GM19395 (cell line): ENCODE measurements around the gene DGKB.
"Not testable (repeated sequence)": the region's sequence is repeated elsewhere in the genome, so short reads cannot be mapped to it uniquely, and the experiment has no call there.

Experiments used
- ATAC-seq: cut with Tn5 transposase; IDR thresholded peaks from one replicate; pipeline ENCODE4 v1.9.1; 2021; ENCODE audit warnings: mild to moderate bottlenecking, moderate library complexity; ENCODE audit not compliant: unreplicated experiment

DGKB gene

DNA sequence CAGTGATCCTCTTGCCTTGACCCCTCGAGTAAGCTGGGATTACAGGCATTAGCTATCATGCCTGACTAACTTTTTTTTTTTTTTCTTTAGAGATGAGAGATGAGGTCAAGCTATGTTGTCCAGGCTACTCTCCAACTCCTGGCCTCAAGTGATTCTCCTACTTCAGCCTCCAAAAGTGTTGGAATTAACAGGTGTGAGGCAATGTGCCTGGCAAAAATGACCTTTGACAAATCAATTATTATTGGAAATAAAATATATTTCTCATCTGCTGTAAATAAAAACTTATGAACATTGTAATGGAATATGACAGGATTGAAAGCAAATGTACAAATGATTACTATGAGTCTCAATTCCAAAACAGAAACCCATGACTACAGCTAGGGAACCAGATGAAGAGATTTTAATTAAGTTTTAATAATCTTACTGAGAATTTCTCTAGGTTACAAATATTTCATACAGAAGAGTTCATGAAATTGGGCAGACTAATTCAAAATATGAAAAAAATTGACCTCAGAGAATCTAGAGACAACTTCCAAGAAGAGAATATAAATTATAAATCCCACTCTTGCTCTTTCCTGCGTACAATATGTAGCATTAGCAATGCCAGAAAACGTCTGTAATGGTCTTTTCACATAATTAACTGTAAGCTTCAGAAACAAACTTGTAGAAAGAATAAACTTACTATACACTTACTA is 414.7 kb downstream of the DGKB start:
- no peak for ATAC-seq

DNA sequence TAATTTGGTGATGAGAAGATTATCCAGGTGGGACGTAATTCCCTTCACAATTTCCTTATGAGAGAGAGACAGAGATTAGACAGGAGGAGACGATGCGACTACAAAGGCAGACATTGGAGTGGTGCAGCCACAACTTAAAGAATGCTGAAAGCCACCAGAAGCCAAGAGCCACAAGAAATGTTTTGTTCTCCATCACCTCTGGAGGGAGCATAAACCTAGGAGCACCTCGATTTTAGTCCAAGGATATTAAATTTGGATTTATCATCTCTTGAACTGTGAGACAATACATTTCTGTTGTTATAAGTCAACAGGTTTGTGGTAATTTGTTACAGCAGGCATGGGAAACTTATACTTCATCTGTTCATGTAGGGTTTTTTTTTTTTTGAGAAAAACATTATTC is 418.9 kb downstream of the DGKB start:
- no peak for ATAC-seq

DNA sequence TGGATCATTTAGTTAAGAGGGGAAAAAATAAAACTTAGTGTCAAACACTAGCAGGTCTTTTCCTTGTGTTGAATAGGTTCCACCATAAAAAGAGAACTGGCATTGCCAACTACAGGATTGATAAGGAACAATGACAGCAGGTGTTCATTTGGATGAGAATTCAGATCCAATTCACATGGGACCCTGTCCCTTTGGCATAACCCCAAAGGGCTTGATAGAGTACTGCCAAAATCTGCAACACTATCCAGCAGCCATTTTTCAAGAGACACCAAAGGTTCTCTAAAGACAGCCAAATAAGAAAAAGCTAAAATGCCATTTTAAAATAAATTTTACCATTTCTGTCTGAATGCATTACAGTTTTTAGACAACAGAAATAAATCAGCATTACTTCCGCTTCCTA is 422.3 kb downstream of the DGKB start:
- no peak for ATAC-seq

DNA sequence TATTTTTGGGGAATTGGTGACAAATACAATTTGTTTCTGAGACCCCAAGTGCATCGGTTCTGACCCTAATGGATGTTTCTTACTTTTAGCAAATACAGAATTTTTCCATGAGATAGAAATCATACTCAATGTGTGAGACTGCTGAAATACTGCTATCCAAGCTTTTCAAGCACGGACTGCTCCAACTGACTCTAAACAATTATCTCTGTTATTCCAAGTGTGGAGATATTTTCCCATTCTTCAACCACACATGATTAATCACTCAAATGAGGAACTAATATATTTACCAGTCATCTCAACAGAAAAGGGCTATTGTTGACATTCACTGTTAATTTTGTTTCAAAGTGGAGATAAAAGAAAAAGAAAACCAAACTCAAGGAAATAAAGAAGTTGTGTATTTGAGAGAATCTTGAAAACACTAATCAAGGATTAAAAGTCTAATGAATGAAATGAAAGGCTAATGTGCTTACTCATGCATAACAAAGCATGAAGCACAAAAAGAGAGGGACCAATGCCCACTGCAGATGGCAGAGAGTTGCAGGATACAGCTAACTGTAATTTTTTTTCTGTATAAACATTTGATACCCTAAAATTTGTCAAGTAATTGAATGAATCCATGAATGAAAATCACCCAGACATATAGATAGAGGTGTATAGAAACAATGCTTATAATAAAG is 423.6 kb downstream of the DGKB start:
- ATAC-seq: no peak

DNA sequence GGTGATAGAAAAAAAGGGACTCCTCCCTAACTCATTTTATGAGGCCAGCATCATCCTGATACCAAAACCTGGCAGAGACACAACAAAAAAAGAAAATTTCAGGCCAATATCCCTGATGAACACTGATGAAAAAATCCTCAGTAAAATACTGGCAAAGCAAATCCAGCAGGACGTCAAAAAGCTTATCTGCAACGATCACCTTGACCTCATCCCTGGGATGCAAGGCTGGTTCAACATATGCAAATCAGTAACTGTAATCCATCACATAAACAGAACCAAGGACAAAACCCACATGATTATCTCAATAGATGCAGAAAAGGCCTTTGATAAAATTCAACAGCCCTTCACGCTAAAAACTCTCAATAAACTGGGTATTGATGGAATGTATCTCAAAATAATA is 440.8 kb downstream of the DGKB start:
- ATAC-seq: not testable (repeated sequence)

DNA sequence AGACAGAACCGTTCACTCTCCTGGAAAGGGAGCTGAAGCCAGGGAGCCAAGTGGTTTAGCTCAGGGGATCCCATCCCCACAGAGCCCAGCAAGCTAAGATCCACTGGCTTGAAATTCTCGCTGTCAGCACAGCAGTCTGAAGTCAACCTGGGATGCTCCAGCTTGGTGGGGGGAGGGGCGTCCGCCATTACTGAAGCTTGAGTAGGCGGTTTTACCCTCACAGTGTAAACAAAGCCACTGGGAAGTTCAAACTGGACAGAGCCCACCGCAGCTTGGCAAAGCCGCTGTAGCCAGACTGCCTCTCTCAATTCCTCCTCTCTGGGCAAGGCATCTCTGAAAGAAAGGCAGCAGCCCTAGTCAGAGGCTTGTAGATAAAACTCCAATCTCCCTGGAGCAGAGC is 443.7 kb downstream of the DGKB start:
- not testable (repeated sequence) for ATAC-seq

DNA sequence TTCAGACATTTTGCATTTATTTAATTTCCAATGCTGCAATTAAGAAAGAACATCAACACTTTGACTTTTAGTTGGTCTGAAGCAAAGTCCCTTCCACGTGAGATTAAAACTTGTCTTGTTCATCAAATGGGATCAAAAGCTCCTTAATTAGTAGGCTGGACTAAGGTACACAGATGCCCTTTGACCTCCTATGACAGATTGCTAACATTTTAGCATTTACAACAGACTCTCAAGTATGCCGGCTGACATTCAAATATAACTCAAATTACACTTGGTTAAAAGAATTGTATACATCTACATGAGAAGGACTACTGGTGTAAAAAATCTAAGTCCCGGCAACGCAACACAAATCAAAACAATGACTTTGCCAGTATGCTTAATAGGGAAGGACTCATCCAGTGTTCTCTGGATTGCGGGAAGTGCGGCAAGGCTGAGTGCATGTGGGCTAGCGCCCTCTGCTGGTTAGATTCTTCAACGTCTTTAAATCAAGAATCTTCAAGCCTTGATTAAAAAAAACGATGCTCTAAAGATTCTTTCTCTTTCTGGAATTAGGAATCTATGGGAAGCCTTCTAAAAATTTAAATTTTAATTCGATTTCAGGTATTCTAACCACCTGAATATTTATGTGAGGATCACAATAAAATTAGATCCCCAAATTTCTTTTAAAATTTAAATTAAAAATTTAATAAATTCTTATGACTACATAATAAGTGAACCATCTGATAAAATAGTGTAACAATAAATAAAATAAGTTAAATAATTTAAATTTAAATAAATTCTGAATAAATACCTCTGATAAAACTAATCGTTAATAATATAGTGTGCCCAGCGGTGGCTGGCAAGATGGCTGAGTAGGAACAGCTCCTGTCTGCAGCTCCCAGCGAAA is 444.7 kb downstream of the DGKB start:
- ATAC-seq: no peak

DNA sequence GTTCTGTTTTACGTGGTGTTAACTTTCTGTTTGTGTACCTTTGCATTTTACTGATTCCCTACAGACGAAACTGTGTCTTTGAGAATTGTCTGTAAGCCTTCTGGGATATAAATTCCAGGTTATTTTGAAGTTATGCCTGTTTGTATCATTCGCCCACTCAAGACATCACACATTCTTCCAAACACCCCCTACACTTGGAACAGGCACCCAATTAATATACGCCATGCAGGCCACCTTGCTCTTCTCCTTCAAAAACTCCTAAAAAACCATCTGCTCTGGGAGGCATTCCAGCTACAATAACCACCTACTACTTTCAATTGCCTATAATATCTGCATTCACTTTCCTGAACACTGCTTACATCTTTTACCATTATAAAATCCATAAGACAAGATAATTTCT is 453.3 kb downstream of the DGKB start:
- ATAC-seq: no peak

DNA sequence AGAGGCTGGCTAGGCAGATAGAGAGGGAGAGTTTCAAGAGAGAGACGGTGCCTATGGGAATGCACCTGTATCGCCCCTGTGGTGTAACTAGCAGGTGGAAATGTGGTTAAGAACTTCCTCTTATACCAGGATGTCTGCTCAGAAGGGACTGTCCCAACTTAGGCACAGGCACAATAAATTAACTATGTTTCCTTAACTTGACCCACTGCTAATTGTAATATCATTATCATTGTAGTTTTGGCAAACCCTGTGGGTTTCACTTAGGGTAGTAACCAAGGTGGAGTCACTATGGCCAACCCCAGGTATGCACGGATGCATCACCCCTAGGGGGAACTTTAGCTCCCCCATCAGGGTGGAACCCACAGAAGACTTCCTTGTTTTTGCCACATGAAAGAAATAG is 455.7 kb downstream of the DGKB start:
- ATAC-seq: peak; percentile 82

DNA sequence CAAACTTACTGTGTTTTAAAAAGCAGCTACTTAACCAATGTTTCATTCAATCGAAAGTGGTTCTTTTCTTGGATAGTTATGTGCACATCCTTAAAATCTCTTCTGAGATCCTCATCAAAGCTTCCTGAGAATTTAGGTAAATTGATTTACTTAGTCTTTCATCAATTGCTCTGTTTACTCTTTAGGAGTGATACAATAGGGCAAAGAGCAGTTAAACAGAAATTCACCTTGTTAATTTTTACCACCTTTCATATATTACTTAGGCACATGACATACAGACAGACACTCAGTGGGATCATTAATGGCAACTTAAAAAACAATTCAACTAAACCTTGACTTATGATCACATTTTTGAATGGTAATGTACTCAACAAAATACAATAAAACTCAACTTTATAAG is 456.3 kb downstream of the DGKB start:
- no peak for ATAC-seq

DNA sequence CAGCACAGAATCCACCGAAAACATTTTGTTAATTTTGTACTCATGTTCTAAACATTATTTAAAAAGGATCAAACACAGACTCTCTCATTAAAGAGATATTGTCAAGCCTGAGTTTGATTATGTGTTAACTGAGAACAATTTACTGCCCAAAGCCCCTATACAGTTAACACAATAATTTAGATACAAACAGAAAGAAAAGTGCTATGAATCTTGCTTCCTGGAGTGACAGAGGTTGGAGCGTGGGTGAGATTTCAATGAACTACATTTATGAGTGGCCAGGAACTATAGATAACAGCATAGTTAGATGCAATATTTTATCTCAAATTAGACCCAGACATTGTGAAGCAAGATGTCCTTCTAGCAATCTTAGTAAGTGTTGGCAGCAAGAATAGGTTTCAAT is 464.2 kb downstream of the DGKB start:
- ATAC-seq: no peak

DNA sequence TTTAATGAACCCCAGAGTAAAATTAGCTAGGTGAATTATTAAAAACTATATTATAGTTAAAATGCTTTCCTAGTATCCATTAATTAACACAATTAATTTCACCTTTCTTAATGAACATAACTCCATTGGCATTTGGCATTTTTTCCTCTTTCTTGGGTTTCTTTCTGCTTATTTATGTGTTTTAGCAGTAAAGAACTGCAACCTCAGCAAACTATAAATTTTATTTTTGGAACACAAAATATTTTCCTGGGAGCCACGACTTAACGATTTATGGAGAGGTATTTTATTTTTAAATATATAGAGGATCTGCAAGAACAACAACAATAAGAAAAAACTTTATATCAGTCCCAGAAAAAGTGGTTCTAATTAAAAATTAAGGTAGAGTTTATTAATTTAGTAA is 465.7 kb downstream of the DGKB start:
- no peak for ATAC-seq

DNA sequence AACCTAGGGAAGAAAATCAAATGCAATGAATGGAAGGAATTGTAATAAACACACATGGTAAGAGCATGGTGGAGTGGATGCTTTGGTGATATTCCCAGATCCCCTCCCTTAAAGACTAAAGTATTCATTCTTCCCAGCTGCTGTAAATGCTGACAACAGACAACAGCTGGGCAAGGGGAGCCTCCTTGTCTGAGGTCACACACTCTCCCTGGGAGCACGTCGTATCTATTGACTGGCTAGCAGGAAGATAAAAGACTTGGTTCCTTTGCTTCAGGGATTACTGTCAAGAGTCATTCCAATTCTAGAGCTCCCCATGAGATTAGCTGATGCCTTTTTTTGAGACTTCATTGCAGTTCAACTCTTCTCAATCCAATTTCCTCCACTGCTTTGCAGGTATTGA is 469.6 kb downstream of the DGKB start:
- ATAC-seq: no peak

DNA sequence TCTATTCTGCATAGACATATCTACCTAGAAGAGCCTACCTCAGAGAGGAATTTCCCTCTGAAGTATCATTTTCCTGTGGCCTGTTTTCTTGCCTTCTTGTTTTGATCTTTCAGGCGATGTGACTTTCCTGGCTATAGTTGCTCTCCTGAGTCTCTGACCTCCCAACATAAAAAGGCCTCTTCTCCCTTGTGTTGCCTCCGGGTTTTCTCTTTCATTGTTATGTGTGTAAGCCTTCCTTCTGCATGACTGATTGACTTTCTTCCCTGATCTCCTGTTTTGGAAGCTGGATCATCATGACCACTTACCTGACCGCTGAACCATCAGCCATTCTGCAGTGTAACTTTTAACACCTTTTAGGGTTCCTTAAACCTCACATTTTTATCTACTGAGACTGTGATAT is 471.6 kb downstream of the DGKB start:
- no peak for ATAC-seq

DNA sequence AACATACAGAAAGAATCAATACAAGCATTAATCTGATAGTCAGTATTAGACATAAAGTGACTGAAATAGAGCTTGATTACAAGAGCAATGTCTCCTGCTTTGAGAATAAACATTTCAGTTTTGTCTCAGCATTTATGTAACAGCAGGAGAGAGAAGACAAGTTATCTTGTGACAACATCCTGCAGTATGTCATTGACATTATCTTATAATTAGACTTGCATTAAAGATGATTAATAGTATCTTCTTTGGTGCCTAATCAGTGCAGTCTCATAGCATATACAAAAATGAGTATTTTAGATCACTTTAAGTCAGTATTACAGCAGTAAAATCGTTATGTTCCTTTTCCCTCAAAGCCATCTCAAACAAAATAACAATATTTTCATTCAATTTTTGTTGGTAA is 477.0 kb downstream of the DGKB start:
- no peak for ATAC-seq

DNA sequence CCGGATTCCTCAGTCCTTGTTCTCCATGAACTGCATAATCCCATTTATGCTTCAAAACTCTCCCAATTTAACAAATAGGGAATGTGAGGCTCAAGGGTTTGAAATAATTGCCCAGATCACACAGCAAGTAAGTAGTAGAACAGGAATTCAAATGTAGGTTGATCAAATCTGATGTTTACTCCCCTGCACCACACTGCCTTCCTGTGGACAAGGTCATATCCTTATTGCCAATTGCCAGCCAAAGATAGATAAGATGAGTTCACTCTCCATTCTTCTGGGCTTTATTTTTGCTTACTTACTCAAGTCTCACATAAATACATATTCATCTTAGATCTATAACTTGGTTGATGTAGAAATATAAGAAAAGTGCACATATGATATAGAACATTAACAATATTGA is 477.9 kb downstream of the DGKB start:
- no peak for ATAC-seq

DNA sequence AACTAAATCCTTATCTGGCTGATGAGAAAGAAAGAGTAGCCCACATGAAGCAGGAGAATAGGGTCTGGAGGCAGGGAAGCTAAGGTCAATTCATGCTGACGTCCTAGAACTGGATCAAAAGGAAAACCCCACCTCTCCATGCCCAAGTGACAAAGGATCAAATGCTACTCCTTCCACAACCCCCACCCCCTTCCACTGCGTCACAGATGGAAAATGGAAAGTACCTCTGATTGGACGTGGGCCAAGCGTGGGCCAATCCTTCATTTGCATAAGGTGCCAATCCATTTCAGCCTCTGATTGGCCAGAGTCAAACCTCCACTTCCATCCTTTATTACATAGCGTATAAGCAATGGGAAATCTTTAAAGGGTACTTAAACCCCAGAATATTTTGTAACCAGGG is 481.8 kb downstream of the DGKB start:
- ATAC-seq: no peak

DNA sequence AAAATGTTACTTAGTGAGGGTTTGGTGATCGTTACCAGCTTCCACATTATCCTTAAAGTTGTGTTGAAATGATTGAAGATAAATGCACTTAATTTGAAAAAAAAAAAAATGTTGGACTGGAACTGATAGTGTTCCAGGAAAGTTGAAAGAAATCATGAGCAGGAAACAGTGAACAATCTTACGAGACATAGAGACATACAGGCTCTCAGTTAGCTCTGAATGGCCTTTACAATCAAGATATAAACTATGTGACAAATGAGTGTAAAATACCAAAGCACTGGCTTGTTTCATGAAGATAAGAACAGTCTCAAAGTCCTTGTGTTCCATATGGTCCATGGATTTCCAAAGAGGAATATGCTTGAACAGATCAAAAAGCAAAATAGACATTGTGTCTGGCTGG is 483.0 kb downstream of the DGKB start:
- no peak for ATAC-seq

DNA sequence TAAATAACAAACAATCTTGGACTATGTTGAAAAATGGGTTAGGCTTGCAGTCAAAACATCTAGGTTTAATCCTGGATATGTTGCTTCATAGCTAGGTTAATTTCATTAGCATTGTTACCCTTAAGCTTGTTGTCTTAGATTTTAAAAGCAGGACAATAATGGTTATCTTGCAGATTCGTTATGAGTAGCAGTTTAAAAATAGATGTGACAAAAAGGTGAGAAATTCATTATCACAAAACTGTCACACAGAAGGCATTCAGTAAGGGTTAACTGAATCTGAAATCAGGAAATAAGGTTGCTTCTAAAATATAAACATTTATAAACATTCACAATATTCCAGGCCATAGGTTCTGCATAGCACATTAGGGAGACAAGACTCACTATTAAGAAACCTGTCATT is 483.9 kb downstream of the DGKB start:
- no peak for ATAC-seq

DNA sequence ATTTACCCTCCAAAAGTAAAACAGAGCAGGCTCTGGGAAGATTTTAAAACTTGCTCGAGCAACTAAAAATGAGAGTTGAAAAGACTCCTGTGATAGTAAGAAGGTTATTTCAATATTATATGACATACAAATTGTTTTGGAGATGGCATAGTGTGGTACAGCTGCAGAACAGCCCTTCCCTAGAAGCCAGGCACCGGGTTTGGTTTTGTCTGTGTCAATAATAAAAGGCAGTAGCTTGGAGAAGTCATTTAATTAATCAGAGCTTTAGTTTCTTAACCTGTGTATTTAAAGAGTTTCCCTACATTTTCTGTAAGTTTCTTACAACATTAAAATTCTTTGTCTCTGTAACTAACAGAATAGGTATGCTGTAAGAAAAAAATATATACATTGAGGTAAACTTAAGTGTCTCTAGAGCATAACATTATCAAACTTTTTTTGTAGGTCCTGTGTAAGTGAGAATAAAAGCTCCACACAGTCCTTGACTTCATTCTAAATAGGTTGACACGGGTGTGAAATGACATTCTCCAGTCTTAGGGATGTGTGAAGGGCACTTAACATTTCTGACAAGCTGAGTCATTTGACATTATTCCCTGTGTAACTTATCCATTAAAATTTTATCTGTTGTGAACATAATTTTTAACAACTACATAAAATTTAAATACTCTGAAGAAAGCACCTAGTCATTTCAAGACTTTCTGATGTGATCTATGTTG is 488.1 kb downstream of the DGKB start:
- ATAC-seq: no peak
